Kidney glomerular epithelial cell (primary cell): ENCODE results near the gene AANAT.
"Not testable (repeated sequence)": the region's sequence is repeated elsewhere in the genome, so short reads cannot be mapped to it uniquely, and the experiment has no call there.

Experiments used
- DNase-seq: peaks from one replicate; lab custom pipeline; 2025; lab: John Stamatoyannopoulos, UW

AANAT gene

DNA sequence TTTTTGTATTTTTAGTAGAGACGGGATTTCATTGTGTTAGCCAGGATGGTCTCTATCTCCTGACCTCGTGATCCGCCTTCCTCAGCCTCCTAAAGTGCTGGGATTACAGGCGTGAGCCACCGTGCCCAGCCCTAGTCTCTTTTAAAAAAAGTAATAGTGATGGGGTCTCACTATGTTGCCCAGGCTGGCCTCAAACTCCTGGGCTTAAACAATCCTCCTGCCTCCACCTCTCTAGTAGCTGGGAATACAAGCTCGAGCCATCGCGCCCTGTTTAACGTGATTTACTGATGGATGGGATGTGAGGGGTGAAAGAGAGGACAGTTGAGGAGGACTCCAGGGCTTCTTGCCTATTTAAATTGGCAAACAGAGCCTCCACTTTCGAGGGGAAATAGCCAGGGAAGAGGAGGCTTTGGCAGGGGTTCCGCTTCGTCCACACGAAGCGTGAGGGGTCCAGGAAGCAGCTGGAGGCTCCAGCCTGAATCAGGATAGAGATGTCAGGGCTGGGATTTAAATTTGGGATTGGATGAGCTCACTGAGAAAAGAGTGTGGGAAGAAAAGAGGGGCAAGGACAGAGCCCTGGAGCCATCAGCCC, 41.2 kb downstream of the AANAT start:
- DNase-seq = not testable (repeated sequence)

DNA sequence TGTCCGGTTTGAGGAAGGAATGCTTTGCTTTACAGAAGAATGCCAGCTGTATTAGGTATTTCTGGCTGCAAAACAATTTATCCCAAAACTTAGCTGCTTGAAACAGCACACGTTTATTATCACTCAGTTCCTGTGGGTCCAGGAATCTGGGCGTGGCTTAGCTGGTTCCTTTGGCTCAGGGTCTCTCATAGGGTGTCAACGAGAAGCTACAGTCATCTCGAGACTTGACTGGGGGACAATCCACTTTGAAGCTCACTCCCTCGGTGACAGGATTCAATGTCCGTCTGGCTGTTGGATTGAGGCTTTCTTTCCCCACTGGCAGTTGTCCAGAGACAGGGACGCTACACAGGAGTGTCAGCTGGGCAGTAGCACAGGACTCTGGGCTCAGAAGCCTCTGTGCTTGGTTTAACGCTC, 43.4 kb downstream of the AANAT start:
- no peak for DNase-seq

DNA sequence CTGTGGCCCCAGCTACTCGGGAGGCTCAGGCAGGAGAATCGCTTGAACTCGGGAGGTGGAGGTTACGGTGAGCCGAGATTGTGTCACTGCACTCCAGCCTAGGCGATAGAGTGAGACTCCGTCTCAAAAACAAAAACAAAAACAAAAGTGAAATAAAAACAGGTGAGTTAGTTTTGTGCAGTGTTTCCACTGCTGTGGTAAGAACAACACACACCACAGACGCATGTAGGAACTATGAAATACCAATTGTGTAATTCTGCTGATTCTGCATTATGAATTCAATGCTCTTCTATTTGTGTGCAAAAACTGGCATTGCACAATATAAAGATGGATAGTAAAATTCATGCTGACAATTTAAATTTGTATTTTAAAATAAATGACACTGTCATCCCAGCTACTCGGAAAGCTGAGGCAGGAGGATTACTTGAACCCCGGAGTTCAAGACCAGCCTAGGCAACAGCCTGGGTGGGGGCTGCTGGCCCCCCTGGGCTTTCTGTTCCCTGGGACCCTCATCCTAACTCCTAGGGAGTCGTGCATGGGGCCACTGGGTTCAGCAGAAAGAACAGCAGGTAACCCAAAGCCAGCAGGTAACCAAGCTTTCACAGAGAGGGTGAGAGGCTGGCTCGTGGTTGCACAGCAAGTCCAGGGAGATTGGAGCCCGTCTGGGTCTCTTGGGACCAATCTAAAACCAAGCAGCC, 44.4 kb downstream of the AANAT start:
- no peak for DNase-seq

GRCh38 chr17:76512366-76513305, 45.2 kb downstream of the AANAT start:
- DNase-seq = no peak

- DNase-seq = no peak
These were observed 45.9 kb downstream of the AANAT start for GRCh38 chr17:76513306-76513692.

DNA sequence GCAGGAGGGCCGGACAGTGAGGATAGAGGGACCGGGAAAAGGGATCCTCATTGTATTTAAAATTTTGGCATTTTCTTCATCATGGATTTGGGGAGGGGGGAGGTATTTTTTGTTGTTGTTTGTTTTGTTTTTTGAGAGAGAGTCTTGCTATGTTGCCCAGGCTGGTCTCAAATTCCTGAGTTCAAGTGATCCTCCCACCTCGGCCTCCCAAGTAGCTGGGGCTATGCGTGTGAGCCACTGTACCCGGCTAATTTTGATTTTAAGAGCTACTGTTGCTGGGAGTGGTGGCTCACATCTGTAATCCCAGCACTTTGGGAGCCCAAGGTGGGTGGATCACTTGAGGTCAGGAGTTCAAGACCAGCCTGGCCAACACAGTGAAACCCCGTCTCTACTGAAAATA, 47.0 kb downstream of the AANAT start:
- not testable (repeated sequence) for DNase-seq

GRCh38 chr17:76515274-76515949, 48.0 kb downstream of the AANAT start:
- DNase-seq = peak; percentile 82

DNA sequence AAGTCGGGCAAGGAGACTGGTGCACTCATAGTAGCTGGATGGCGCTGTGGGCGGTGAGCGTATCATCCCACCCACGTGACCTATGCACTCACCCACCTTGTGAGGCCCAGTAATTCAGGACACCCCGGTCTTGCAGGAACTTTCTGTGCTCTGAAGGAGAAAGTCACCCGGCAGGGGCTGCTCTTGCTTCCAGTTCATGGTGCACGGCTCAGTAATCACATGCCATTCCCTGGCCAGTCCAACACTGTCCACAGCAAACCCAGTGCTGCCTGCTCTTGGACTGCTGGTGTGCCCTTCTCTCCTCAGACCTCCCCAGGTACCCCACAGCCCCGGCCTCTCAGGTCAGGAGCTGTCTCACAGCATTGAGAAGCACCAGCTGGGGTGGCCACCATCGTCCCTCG, 50.2 kb downstream of the AANAT start:
- DNase-seq = peak; percentile 39

DNA sequence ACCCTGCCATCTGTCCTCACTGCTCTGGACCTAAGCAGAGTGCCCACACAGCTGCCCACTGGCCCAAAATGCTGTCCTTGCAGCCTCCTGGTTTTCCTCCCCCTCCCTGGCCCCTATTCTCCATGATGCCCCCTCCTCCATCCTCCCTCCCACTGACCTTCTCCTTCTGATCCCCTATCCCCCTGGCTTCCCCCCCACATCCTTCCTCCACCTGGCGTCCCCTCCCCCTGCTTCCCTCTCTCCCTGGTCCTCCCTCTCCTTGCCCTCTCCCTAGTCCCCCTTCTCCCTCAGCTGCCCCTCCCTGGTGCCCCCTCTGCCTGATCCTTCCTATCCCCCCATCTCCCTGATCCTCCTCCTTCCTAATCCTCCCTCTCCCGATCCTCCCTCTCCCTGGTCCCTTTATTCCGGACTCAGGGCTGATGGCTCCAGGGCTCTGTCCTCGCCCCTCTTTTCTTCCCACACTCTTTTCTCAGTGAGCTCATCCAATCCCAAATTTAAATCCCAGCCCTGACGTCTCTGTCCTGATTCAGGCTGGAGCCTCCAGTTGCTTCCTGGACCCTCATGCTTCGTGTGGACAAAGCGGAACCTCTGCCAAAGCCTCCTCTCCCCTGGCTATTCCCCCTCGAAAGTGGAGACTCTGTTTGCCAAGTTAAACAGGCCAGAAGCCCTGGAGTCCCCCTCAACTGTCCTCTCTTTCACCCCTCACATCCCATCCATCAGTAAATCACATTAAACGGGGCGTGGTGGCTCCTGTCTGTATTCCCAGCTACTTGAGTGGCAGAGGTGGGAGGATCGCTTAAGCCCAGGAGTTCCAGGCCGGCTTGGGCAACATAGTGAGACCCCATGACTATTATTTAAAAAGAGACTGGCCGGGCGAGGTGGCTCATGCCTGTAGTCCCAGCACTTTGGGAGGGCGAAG, 51.9 kb downstream of the AANAT start:
- DNase-seq = no peak
